NCI-H226 (cell line): ENCODE data around the gene MAP2K4.

Experiments
- DNase-seq: peaks from one replicate; pipeline ENCODE4 v3.0.0-alpha.2; 2015

MAP2K4 gene

DNA sequence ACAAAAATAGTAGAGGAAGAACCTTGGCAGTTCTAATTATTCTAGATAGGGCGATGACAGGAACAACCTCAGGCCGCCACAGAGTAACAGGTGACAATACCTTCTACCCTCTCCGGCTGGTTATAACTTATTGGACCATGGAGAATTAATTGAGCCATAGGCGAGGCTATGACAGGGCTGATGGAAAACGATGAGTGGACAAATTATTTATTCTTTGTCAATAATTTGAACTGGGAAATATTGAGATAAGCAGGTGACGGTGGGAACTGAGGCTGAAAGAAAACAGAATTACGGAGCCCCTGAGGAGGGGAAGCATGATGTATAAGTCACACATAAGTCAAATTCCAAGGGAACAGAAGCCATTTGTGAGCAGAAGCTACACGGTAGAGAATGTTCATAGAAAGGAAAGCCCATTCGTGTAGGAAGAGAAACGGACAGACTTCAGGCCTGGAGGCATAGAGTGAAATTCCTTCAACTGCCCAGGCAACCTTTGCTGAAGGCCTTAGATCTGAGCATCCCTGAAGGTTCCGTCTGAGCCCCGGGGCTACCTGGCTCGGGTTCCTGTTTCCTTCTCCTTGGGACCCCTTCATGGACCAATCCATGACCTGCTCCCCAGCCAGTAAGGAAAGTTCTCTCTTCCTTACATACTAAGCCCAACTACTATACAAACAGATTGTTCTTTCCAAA is 158.1 kb downstream of the MAP2K4 start:
- no peak for DNase-seq

DNA sequence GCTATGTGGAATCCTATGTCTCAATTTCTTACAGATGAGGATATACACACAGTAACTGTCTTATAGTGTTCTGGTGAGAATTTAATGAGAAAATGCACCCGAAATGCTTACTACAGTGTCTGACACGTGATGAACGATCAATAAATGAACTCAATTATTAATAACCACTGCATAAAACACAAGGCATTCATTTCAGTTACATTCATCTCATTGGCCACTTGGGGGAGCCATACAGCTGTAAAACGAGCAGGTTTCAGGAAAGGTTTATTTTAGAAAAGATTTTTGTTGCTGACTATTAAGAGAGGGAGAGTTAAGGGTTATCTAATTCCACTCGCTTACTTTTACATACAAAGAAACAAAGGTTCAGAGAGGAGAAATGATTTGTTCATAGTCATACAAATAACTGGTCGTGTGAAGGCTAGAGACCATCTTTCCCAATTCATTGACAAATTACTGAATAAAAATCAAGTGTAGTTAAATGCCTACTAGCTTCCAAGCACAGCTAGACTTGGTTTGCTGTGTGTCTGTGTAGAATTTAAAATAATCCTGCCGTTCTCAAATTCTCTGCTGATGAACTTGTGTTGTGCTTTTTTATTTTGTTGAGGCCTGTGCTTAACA is 160.1 kb downstream of the MAP2K4 start:
- DNase-seq, result peak; percentile 6

DNA sequence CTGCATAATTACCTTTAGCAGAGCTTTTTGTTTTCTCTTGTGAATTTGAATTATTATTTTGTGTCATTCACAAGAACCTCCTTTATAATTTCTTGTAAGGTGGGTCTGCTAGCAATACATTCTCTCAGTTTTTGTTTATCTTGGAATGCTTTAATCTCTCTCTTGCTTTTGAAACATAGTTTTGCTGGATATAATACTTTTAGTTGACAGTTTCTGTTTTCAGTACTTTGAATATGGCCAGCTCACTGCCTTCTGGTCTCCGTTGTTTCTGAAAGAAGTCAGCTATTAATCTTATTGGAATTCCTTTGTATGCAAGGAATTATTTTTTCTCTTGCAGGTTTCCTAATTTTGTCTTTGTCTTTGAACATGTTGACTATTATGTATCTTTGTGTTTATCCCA is 167.0 kb downstream of the MAP2K4 start:
- no peak for DNase-seq

DNA sequence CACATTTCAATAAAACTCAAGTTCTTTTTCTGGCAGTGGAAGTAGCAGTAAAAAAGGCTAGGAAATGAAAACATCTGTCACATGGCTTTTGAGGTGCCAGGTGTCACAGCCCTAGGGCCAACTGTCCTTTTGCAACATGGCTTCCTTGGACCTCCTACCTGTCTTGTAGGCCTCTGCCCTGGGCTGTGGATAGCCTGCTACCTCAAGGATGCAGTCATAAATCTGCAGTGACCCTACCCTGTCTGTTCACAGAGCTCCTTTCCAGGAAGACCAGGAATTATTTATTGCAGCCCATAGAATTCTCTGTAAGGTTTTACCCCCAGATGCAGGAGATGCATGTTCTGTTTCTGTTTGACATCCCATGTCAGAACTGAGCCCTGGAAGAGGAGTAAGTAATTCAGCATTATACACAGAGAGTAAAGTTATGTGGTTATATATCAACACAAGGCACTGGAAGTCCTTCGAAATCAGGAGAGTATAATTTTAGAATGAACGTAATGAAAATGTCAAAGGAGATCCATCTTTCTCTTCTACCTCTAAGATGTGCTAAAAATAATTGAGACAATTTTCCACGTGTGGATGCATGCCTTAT is 172.6 kb downstream of the MAP2K4 start:
- DNase-seq, result no peak
